GM23338 (cell line): ENCODE data around the gene AQP1. TPM values are rescaled to one million over a fixed set of nuclear protein-coding genes. Genes with fewer than 3 reads are reported as not detected.
A peak's percentile ranks its signal among the peaks of the same experiment; 100 is the strongest.

Source experiments
- ATAC-seq: fragments of 200-7000 bp; cut with Tn5 transposase; 3 replicates; pipeline ENCODE4 v1.9.1; 2020
- DNase-seq: peaks from one replicate; pipeline ENCODE4 v3.0.0-alpha.2; 2015; ENCODE audit warnings: low spot score
- H2AFZ ChIP-seq: fragments of 200-600 bp; sonication (generic); 2 replicates; pipeline ENCODE4 v1.8.0; 2016; ENCODE audit warnings: antibody characterized with exemption, mild to moderate bottlenecking, moderate library complexity
- H3F3A ChIP-seq: fragments of 200-600 bp; sonication (generic); replicated peaks from 2 replicates; pipeline ENCODE4 v1.8.0; 2017; ENCODE audit warnings: antibody characterized with exemption, mixed run types, low read depth
- H3K27ac ChIP-seq: fragments of 200-600 bp; sonication (generic); 2 replicates; pipeline ENCODE4 v1.6.1; 2016; ENCODE audit warnings: low read depth
- H3K27me3 ChIP-seq: fragments of 200-600 bp; sonication (generic); 2 replicates; pipeline ENCODE4 v1.8.0; 2016; ENCODE audit warnings: mild to moderate bottlenecking, mixed run types, moderate library complexity; ENCODE audit not compliant: insufficient read depth
- H3K36me3 ChIP-seq: fragments of 200-600 bp; sonication (generic); 2 replicates; pipeline ENCODE4 v1.8.0; 2016; ENCODE audit warnings: mild to moderate bottlenecking; ENCODE audit not compliant: insufficient read depth
- H3K4me1 ChIP-seq: fragments of 200-600 bp; sonication (generic); 2 replicates; pipeline ENCODE4 v1.8.0; 2016; ENCODE audit warnings: mild to moderate bottlenecking, moderate library complexity; ENCODE audit not compliant: insufficient read depth
- H3K4me2 ChIP-seq: fragments of 200-600 bp; sonication (generic); 2 replicates; pipeline ENCODE4 v1.7.1; 2017; ENCODE audit warnings: mixed run types
- H3K4me3 ChIP-seq: fragments of 200-600 bp; sonication (generic); 2 replicates; pipeline ENCODE4 v1.6.1; 2016; ENCODE audit warnings: mixed run types
- H3K79me2 ChIP-seq: fragments of 200-600 bp; sonication (generic); replicated peaks from 2 replicates; pipeline ENCODE4 v1.8.0; 2017; ENCODE audit warnings: mild to moderate bottlenecking; ENCODE audit not compliant: insufficient read depth
- H3K9me2 ChIP-seq: fragments of 200-600 bp; sonication (generic); 2 replicates; pipeline ENCODE4 v1.8.0; 2017; ENCODE audit not compliant: insufficient read depth
- H4K20me1 ChIP-seq: fragments of 200-600 bp; sonication (generic); replicated peaks from 2 replicates; pipeline ENCODE4 v1.8.0; 2017; ENCODE audit warnings: mild to moderate bottlenecking; ENCODE audit not compliant: insufficient read depth
- H3K27ac Mint-ChIP-seq: 2 replicates; pipeline ENCODE4 v1.8.0; 2020; ENCODE audit warnings: inconsistent platforms, mild to moderate bottlenecking, moderate library complexity, mixed read lengths
- H3K27me3 Mint-ChIP-seq: 3 replicates; pipeline ENCODE4 v1.8.0; 2022; ENCODE audit warnings: low read depth, mild to moderate bottlenecking, moderate library complexity, mixed read lengths, inconsistent platforms; ENCODE audit not compliant: insufficient read depth, poor library complexity
- H3K36me3 Mint-ChIP-seq: 3 replicates; pipeline ENCODE4 v1.8.0; 2021; ENCODE audit warnings: low read depth, mild to moderate bottlenecking, inconsistent platforms, moderate library complexity, mixed read lengths
- H3K4me1 Mint-ChIP-seq: 3 replicates; pipeline ENCODE4 v1.8.0; 2020; ENCODE audit warnings: mild to moderate bottlenecking, inconsistent platforms, mixed read lengths
- H3K4me3 Mint-ChIP-seq: 3 replicates; pipeline ENCODE4 v1.8.0; 2021; ENCODE audit warnings: moderate library complexity, mild to moderate bottlenecking, inconsistent platforms, mixed read lengths
- H3K9me3 Mint-ChIP-seq: 3 replicates; pipeline ENCODE4 v1.8.0; 2020; ENCODE audit warnings: moderate library complexity, mild to moderate bottlenecking, inconsistent platforms, mixed read lengths
- CREB1 ChIP-seq: fragments of 250-450 bp; sonication (Bioruptor Pico); IDR thresholded peaks from 2 replicates; pipeline ENCODE4 v1.5.0; 2020; ENCODE audit warnings: low read depth, mild to moderate bottlenecking, moderate library complexity
- CTCF ChIP-seq, 2 experiments: fragments of 200-600 bp in 1 of 2; sonication (generic) in 1 of 2; conservative IDR thresholded peaks; 2 replicates each; pipeline versions ENCODE4 v1.5.1 to v1.6.1; 2016 to 2017; ENCODE audit warnings: antibody characterized with exemption in 2 of 2, low read depth in 2 of 2, mild to moderate bottlenecking in 2 of 2, moderate library complexity in 1 of 2
- ETS1 ChIP-seq: IDR thresholded peaks from 2 replicates; pipeline ENCODE4 v1.6.1; 2016; ENCODE audit warnings: antibody characterized with exemption
- EZH2phosphoT487 ChIP-seq: fragments of 200-600 bp; sonication (generic); IDR thresholded peaks from one replicate; pipeline ENCODE4 v1.8.1; 2018; ENCODE audit warnings: antibody characterized with exemption; ENCODE audit not compliant: unreplicated experiment
- JUNB ChIP-seq: IDR thresholded peaks from one replicate; pipeline ENCODE4 v1.6.1; 2016; ENCODE audit warnings: antibody characterized with exemption; ENCODE audit not compliant: unreplicated experiment
- POLR2AphosphoS5 ChIP-seq: IDR thresholded peaks from 2 replicates; pipeline ENCODE4 v1.6.1; 2016; ENCODE audit warnings: antibody characterized with exemption, low read depth
- STAT1 ChIP-seq: IDR thresholded peaks from one replicate; pipeline ENCODE4 v1.6.1; 2016; ENCODE audit warnings: antibody characterized with exemption; ENCODE audit not compliant: unreplicated experiment
- polyA plus RNA-seq: library from polyadenylated mRNA; unstranded; fragments of >200 nt; fragmentation: Nextera tagmentation; extraction: Ambion mirVana; gene quantifications from 2 replicates; pipeline ENCODE4 v1.2.1, GENCODE V29; 2016
- total RNA-seq: library from RNA; depleted of rRNA; stranded (reverse); fragments of >200 nt; shearing (Covaris generic); gene quantifications from 2 replicates; pipeline ENCODE4 v1.2.3, GENCODE V29; 2014
- TF ChIP-seq, protein P1 (sequence below): IDR thresholded peaks from one replicate; pipeline ENCODE4 v1.6.1; 2018; ENCODE audit warnings: antibody characterized with exemption; ENCODE audit not compliant: unreplicated experiment
- TF ChIP-seq, protein P2 (sequence below): fragments of 250-450 bp; sonication (Bioruptor Pico); IDR thresholded peaks from 2 replicates; pipeline ENCODE4 v1.5.0; 2020; ENCODE audit warnings: mild to moderate bottlenecking, moderate library complexity

Gene AQP1
- total and polyA plus RNA-seq, 2 experiments from 2014 or later = 0.28 TPM; not detected in 1

GRCh38 chr7:30918676-30919075 lies 7.0 kb downstream of the AQP1 start:
- H3K27me3 ChIP-seq = no peaks in the 10 kb centered on the region
- TF ChIP-seq JUNB (no peak), CTCF (conservative IDR thresholded peaks at IDR 0.05; ENCODE audit: low read depth in 2 of 2) (no peak), EZH2phosphoT487 (no peak), STAT1 (no peak)
- H3K27ac ChIP-seq = no peak overlapping the region
- no peaks in the 10 kb centered on the region for H3K9me2 ChIP-seq
- Mint-ChIP-seq H3K27me3 (peaks cover 12% of the 10 kb centered on the region), H3K9me3 (no peaks in the 10 kb centered on the region), H3K4me1 (peaks cover 20% of the 10 kb centered on the region), H3K36me3 (no peaks in the 10 kb centered on the region), H3K27ac (no peak overlapping the region), H3K4me3 (no peak overlapping the region)
- DNase-seq = no peak
- H3K4me3 ChIP-seq = no peak overlapping the region
- H4K20me1 ChIP-seq = no peaks in the 10 kb centered on the region
- H3K4me2 ChIP-seq = no peak overlapping the region
- no peaks in the 10 kb centered on the region for H3K36me3 ChIP-seq
- no peaks in the 10 kb centered on the region for H3K79me2 ChIP-seq
- ATAC-seq = peak; percentile 22
- H3K4me1 ChIP-seq = no peaks in the 10 kb centered on the region
- H2AFZ ChIP-seq = no peak overlapping the region
- H3F3A ChIP-seq = no peaks in the 10 kb centered on the region

- Histone ChIP-seq H3K36me3 (no peaks in the 10 kb centered on the region), H4K20me1 (no peaks in the 10 kb centered on the region), H3K27me3 (no peaks in the 10 kb centered on the region), H3K4me3 (no peak overlapping the region), H3K27ac (no peak overlapping the region), H3K4me1 (no peaks in the 10 kb centered on the region), H3K4me2 (no peak overlapping the region), H3F3A (no peaks in the 10 kb centered on the region), H2AFZ (no peak overlapping the region), H3K9me2 (no peaks in the 10 kb centered on the region), H3K79me2 (no peaks in the 10 kb centered on the region)
- Mint-ChIP-seq H3K4me3 (no peak overlapping the region), H3K27ac (no peak overlapping the region), H3K4me1 (peaks cover 11% of the 10 kb centered on the region; the same call in 2 of the 3 replicates), H3K9me3 (no peaks in the 10 kb centered on the region), H3K27me3 (peaks cover 12% of the 10 kb centered on the region), H3K36me3 (no peaks in the 10 kb centered on the region)
- ATAC-seq (no peak), DNase-seq (no peak)
- no peak for TF ChIP-seq STAT1
- TF ChIP-seq, protein P1, sequence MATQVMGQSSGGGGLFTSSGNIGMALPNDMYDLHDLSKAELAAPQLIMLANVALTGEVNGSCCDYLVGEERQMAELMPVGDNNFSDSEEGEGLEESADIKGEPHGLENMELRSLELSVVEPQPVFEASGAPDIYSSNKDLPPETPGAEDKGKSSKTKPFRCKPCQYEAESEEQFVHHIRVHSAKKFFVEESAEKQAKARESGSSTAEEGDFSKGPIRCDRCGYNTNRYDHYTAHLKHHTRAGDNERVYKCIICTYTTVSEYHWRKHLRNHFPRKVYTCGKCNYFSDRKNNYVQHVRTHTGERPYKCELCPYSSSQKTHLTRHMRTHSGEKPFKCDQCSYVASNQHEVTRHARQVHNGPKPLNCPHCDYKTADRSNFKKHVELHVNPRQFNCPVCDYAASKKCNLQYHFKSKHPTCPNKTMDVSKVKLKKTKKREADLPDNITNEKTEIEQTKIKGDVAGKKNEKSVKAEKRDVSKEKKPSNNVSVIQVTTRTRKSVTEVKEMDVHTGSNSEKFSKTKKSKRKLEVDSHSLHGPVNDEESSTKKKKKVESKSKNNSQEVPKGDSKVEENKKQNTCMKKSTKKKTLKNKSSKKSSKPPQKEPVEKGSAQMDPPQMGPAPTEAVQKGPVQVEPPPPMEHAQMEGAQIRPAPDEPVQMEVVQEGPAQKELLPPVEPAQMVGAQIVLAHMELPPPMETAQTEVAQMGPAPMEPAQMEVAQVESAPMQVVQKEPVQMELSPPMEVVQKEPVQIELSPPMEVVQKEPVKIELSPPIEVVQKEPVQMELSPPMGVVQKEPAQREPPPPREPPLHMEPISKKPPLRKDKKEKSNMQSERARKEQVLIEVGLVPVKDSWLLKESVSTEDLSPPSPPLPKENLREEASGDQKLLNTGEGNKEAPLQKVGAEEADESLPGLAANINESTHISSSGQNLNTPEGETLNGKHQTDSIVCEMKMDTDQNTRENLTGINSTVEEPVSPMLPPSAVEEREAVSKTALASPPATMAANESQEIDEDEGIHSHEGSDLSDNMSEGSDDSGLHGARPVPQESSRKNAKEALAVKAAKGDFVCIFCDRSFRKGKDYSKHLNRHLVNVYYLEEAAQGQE = no peak
- TF ChIP-seq, protein P2, sequence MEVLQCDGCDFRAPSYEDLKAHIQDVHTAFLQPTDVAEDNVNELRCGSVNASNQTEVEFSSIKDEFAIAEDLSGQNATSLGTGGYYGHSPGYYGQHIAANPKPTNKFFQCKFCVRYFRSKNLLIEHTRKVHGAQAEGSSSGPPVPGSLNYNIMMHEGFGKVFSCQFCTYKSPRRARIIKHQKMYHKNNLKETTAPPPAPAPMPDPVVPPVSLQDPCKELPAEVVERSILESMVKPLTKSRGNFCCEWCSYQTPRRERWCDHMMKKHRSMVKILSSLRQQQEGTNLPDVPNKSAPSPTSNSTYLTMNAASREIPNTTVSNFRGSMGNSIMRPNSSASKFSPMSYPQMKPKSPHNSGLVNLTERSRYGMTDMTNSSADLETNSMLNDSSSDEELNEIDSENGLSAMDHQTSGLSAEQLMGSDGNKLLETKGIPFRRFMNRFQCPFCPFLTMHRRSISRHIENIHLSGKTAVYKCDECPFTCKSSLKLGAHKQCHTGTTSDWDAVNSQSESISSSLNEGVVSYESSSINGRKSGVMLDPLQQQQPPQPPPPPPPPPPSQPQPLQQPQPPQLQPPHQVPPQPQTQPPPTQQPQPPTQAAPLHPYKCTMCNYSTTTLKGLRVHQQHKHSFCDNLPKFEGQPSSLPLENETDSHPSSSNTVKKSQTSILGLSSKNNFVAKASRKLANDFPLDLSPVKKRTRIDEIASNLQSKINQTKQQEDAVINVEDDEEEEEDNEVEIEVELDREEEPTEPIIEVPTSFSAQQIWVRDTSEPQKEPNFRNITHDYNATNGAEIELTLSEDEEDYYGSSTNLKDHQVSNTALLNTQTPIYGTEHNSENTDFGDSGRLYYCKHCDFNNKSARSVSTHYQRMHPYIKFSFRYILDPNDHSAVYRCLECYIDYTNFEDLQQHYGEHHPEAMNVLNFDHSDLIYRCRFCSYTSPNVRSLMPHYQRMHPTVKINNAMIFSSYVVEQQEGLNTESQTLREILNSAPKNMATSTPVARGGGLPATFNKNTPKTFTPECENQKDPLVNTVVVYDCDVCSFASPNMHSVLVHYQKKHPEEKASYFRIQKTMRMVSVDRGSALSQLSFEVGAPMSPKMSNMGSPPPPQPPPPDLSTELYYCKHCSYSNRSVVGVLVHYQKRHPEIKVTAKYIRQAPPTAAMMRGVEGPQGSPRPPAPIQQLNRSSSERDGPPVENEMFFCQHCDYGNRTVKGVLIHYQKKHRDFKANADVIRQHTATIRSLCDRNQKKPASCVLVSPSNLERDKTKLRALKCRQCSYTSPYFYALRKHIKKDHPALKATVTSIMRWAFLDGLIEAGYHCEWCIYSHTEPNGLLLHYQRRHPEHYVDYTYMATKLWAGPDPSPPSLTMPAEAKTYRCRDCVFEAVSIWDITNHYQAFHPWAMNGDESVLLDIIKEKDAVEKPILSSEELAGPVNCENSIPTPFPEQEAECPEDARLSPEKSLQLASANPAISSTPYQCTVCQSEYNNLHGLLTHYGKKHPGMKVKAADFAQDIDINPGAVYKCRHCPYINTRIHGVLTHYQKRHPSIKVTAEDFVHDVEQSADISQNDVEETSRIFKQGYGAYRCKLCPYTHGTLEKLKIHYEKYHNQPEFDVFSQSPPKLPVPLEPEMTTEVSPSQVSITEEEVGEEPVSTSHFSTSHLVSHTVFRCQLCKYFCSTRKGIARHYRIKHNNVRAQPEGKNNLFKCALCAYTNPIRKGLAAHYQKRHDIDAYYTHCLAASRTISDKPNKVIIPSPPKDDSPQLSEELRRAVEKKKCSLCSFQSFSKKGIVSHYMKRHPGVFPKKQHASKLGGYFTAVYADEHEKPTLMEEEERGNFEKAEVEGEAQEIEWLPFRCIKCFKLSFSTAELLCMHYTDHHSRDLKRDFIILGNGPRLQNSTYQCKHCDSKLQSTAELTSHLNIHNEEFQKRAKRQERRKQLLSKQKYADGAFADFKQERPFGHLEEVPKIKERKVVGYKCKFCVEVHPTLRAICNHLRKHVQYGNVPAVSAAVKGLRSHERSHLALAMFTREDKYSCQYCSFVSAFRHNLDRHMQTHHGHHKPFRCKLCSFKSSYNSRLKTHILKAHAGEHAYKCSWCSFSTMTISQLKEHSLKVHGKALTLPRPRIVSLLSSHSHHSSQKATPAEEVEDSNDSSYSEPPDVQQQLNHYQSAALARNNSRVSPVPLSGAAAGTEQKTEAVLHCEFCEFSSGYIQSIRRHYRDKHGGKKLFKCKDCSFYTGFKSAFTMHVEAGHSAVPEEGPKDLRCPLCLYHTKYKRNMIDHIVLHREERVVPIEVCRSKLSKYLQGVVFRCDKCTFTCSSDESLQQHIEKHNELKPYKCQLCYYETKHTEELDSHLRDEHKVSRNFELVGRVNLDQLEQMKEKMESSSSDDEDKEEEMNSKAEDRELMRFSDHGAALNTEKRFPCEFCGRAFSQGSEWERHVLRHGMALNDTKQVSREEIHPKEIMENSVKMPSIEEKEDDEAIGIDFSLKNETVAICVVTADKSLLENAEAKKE (CRISPR knock-in tag) = no peak
- TF ChIP-seq CREB1 (CRISPR knock-in tag) = no peak
- TF ChIP-seq POLR2AphosphoS5 = no peak
- no peak for TF ChIP-seq ETS1
- no peak for TF ChIP-seq EZH2phosphoT487
These were observed 8.4 kb downstream of the AQP1 start for GRCh38 chr7:30920021-30920583.
